HL-60 (cell line): Measurements from ENCODE around the gene STAM.

Experiments used
- CTCF ChIP-seq: IDR thresholded peaks from one replicate; pipeline ENCODE4 v1.5.1; 2011; ENCODE audit warnings: low read length, control low read depth, inconsistent platforms; ENCODE audit not compliant: insufficient read depth
- GABPA ChIP-seq: IDR thresholded peaks from 2 replicates; pipeline ENCODE4 v1.6.1; 2012; ENCODE audit warnings: low read depth
- POLR2AphosphoS5 ChIP-seq: IDR thresholded peaks from 2 replicates; pipeline ENCODE4 v1.6.1; 2012; ENCODE audit warnings: low read depth
- SPI1 ChIP-seq: IDR thresholded peaks from 2 replicates; pipeline ENCODE4 v1.6.1; 2012; ENCODE audit warnings: low read depth, mild to moderate bottlenecking, borderline replicate concordance
- TF ChIP-seq, protein P1 (sequence below): IDR thresholded peaks from 2 replicates; pipeline ENCODE4 v1.6.1; 2012; ENCODE audit warnings: low read depth; ENCODE audit not compliant: insufficient replicate concordance

DNA sequence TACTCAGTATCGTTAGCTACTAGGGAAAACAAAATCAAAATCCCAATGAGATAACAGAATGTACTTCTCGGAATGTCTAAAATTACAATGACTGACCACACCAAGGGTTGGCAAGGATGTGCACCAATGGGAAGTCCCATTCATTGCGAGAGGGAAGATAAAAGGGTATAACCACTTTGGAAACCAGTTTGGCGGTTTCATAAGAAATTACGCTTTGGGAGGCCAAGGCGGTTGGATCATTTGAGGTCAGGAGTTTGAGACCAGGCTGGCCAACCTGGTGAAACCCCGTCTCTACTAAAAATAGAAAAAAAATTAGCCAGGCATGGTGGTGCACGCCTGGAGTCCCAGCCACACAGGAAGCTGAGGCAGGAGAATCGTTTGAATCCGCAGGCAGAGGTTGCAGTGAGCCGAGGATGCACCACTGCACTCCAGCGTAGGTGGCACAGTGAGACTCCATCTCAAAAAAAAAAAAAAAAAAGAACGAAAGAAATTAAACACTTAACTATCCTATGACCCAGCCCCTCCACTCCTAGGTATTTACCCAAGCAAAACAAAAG is 34.4 kb upstream of the STAM start:
- TF ChIP-seq CTCF = no peak
- TF ChIP-seq, protein P1, sequence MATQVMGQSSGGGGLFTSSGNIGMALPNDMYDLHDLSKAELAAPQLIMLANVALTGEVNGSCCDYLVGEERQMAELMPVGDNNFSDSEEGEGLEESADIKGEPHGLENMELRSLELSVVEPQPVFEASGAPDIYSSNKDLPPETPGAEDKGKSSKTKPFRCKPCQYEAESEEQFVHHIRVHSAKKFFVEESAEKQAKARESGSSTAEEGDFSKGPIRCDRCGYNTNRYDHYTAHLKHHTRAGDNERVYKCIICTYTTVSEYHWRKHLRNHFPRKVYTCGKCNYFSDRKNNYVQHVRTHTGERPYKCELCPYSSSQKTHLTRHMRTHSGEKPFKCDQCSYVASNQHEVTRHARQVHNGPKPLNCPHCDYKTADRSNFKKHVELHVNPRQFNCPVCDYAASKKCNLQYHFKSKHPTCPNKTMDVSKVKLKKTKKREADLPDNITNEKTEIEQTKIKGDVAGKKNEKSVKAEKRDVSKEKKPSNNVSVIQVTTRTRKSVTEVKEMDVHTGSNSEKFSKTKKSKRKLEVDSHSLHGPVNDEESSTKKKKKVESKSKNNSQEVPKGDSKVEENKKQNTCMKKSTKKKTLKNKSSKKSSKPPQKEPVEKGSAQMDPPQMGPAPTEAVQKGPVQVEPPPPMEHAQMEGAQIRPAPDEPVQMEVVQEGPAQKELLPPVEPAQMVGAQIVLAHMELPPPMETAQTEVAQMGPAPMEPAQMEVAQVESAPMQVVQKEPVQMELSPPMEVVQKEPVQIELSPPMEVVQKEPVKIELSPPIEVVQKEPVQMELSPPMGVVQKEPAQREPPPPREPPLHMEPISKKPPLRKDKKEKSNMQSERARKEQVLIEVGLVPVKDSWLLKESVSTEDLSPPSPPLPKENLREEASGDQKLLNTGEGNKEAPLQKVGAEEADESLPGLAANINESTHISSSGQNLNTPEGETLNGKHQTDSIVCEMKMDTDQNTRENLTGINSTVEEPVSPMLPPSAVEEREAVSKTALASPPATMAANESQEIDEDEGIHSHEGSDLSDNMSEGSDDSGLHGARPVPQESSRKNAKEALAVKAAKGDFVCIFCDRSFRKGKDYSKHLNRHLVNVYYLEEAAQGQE = no peak
- TF ChIP-seq POLR2AphosphoS5 = no peak
- TF ChIP-seq SPI1 = no peak
- TF ChIP-seq GABPA = no peak
